Stimulated activated CD8-positive, alpha-beta memory T cell treated with anti-CD3 and anti-CD28 coated beads, Interleukin-12 subunit alpha, Interleukin-12 subunit beta, amount 100 ng/mL, for 4 hours (primary cell): ENCODE measurements around the gene RBM5.
A peak's percentile ranks its signal among the peaks of the same experiment; 100 is the strongest.

Source experiments
- DNase-seq: peaks from one replicate; pipeline ENCODE4 v3.0.0-alpha.2; 2020; ENCODE audit warnings: low read depth

RBM5 gene

DNA sequence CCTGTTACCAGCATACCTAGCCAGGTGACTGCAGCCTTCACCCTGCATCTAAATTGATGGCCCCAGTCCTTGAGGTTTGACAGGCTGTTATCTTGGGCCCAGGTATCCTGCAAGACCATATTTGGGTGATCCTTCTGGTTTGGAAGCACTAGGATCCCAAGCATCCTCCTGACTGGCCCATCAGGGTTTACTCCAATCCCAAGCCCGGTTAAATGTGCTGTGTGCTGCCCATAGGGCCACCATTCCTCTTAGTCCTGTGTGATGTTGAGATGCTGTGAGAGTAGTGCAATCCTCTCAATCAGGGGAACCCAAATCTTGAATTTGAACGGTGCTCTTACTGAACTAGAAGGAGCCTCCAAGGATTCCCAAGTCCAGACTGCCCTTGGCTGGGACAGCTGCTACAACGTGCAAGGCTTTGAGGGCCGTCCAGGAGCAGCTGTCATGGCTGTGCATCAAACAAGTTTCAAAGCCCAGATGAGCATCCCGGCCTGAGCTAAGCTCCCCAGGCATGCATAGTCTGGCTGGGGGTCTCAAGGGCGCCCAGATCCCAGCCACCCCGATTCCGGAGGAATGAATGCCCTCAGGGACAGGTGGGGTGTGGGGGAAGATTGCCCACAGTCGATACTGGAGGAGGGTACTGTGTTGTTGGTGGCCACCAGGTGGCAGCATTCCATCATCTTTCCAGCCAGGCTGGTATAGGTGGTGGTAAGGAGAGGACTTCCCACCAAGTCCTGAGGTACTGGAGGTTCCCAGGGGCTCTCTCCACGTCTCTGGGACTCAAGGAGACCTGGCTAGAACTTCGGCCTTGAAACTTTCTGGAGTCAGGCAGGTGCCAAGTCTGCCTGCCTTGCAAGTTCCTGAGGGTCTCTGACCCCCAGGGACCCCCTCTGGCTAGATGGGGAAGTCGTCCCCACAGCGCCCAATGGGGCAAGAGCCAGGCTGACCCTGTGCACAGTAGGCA lies 32.6 kb downstream of the RBM5 start:
- DNase-seq: peak; percentile 30

DNA sequence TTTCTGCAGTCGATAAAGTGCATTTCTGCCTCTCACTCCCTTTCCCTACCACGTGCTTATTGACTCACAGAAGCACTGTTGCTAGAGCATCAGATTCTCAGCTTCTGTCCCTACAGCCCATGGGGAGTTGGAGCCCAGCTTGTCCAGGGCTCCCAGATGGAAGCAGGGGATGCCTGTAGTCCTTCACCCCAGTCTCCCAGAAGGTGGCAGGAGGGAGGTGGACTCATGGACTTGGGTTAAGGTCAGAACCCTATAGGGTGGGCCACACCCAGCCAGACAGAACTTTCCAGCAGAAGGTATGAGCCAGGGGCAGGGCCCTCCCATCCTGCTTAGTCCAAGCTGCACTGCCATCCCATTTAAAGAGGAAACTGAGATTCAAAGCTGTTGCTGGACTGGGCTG lies 33.4 kb downstream of the RBM5 start:
- DNase-seq: no peak

DNA sequence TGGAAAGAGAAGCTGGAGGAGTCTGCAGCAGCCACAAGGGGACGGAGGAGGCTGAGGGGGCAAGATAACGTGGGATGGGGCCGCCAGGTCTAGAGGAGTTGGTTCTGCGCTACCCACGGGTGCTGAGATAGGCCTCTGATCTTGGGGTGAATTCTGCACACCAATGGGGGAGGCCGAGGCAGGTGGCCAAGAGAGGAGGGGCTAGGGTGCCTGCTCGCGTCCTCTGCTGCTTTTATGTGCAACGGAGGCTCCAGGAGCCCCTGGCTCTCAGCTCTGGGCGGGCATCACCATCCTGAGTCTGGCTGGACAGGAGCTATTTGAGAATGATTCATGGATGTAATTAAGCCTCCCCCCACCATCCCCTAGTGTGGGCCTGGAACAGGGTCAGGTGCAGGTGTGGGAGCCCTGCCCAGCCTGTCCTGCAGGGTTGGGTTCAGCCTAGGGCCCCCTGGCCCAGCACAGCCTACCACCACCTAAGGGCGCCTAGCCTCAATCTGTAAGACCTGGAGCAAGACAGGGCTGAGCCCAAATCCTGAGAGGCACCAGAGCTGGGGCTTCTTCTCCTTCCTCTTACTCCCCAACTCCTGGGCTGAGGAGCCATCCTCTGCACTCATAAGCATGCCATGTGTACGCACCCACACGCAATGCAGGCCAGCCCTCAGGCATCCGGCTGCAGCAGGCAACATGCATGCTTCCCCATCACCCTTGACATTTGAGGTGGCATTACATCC lies 34.1 kb downstream of the RBM5 start:
- no peak for DNase-seq

DNA sequence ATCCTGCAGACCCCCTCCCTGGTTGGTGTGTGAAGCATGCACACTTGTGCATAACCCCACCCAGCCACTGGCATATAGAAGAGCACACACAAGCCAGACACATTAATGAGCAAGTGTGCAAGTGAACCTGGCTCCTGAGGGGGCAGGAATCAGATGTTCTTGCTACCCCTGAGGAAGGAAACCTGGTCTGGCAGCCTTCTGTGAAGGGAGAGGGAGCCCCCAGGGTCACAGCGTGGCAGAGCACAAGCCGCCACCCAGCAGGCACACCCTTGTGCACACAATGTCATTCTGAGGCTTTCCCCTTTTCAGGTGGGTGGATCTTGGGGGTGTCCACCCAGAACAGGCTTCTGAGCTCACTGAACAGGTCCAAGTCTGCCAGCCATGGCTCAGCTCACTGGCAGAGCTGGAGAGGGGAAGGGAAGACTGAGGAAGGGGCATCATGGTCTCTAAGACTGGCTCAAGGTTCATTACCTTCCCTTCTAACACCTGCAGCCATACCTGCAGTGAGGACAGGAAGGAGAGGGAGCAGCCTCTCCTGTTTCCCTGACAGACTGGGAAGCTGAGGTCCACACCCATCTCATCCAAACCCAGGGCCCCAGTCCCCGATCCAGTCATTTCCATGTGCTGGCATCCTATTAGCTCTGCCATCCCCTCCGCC lies 34.8 kb downstream of the RBM5 start:
- DNase-seq: no peak

DNA sequence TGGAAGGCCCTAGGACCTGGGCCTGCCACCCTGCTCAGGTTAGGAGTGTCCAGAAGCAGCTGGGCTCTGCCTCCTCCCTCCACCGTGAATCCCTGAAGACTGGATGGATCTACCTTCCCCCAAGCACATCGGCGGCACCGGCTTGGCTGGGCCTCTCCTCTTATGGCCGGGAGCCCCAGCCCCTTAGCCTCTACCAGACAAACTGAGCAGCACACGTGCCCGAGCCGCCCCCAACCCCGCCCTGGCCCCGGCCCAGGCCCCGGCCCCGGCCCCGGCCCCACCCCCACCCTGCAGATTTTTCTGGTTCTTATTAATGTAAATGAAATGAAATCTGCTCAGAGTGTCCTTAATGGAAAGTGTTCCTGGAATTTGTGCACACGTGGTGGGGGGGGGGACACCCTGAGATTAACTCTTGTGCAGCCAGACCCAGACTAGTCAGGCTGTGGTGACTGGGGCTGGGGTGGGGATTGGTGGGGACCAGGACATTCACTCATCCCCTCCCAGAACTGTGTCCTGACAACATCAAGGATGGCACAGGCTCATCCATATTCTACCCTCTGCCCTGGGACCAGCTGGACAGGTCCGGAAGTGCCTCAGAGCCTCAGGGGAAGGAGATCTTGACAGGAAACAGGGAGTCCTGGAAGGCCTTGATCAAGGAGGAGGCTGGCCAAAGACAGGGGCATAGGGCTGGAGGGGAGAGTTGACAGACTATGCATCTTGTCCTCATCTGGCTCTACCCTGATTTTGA lies 35.5 kb downstream of the RBM5 start:
- no peak for DNase-seq

DNA sequence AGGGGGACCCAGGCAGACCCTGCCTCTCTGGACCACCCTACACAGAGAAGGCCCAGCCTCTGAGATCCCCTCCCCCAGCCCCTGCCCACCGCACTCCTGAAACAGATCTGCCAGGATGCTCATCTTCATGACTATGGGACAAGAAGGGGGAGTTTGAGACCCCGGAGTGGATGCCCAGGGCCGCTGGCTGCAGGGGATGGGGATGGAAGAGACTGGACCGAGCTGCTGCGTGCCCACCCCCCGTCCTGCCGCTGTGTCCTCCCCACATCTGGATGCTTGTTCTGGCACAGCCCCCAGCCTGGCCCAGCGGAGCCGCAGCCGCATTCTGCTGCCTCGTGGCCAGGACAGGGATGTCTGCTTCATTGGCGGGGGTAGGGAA lies 36.1 kb downstream of the RBM5 start:
- no peak for DNase-seq

DNA sequence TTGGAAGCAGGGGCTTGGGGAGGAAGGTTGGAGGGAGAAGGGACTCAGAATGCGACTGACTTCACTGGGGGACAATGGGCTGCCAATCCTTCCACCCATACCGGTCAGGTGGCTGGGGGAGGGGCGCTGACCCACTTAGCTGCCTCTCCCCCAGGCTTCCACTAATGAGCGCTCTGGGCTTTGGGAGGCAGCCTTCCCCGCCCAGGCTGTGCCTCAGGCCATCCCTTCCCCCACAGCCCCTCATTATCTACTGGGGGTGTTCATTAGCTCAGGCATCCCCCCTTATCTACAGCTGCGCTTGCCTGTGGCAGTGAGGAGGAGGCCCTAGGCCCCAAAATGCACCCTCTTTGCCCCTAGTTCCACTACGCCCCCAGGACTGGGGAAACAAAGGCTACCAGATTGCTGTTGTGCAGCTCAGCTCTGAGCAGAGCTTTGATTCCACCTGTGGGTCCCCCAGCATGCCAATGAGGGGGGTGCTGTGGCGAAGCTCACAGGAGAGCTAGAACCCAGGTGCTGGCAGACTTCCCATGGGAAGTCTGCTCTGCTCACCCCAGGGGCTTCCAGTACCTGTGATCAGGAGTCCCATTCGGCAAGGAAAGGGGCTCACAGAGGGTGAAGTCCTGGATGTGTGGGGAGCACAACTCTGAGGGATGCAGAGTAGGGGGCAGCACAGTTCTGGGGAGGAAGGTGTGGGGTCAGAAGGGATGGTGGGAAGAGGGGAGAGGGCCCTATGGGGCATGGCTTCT lies 37.0 kb downstream of the RBM5 start:
- DNase-seq: no peak

DNA sequence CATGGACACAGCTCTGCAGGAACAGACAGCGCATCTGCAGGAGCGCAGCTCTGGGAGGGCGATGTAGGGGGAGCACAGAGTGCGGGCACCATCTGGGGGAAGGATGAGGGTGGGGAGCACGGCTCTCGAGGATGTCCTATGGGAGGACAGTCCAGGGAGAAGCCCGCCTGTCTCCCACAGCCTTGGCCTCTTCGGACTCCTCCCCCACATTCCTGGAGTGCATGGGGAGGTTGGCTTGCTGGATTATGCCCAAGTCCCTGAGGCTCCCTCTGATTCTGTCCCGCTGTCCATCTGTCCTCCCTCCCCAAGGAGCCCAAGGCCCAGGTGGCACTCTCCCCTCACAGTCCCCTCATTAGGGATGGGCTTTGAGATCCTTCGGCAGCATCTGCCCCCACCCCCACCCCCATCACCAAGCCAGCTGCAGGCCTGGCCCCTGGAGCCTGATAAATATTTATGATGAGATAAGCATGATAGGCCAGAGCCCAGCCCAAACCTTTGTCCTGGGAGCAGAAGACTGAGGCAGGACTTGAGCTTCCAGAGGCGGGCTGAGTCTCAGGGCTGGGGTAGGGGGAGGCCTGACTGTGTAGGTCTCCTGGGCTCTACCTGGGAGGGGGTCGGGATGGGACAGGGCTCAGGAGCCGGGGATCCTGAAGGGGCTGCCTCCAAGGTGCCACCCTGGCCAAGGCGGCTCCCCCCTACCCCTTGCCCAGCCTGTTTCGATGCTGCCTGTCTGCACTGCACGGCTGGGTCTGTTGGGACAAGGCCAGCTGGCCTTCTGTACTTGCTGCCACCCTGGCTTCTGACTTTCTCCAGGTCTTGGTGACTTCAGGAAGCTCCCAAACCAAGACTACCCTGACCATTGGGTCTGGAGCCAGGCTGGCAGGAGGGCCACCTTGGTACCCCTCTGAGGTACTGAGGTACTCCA lies 37.8 kb downstream of the RBM5 start:
- no peak for DNase-seq

DNA sequence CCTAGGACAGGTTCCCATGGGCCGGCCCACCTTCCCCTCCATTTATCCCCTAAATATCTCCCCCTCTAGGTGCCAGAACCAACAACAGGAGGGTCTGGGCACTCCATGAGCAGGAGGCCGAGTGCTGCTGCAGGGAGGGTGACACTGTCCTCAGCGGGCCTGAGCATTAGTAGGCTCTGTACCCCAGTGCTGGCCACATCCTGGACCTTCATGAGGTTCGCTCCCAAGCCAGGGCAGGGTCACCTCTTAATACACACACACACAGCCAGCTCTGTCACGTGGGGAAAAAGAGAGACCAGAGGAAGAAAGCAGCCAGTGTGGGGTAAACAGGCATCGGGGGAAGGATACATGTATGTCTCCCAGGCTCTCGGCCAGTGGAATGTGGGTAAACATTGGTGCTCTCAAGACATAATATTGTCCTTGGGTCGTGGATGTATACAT lies 38.6 kb downstream of the RBM5 start:
- DNase-seq: no peak

DNA sequence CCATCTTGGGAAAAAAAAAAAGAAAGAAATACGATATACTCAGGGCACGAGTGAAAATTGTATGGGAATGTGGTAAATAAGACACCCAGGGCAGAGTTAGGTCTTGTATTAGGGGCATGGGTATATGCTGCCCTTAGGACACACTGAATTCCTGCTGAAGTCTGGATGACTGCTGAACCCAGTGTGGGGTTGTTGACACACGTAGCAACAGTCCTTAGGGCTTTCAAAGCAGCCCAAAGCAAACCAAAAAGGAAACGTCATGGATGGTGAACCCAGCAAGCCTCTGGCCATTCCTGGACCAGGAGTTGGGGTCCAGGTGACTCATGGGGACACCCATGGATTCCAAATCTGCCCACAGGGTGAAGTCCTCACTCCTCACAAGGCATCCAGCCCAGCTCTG lies 39.3 kb downstream of the RBM5 start:
- no peak for DNase-seq

DNA sequence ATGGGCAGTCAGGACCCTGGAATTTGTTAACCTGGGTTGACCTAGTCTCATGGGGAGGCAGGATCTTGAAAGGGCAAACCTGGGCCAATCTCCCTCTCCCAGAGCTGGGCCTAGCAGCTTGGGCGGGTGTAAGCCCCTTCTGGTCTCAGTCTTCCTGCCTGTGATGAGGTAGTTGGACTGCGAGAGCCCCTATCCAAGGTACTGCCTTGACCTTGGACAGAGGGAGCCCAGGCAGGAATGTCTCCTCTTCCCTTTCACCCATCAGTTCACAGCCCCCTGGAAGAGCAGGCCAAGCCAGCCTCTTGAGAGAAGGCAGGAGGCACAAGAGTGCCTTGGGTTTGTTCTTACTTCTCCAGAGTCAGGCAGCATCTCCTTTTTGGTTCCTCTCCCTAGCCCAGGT lies 41.7 kb downstream of the RBM5 start:
- DNase-seq: no peak

DNA sequence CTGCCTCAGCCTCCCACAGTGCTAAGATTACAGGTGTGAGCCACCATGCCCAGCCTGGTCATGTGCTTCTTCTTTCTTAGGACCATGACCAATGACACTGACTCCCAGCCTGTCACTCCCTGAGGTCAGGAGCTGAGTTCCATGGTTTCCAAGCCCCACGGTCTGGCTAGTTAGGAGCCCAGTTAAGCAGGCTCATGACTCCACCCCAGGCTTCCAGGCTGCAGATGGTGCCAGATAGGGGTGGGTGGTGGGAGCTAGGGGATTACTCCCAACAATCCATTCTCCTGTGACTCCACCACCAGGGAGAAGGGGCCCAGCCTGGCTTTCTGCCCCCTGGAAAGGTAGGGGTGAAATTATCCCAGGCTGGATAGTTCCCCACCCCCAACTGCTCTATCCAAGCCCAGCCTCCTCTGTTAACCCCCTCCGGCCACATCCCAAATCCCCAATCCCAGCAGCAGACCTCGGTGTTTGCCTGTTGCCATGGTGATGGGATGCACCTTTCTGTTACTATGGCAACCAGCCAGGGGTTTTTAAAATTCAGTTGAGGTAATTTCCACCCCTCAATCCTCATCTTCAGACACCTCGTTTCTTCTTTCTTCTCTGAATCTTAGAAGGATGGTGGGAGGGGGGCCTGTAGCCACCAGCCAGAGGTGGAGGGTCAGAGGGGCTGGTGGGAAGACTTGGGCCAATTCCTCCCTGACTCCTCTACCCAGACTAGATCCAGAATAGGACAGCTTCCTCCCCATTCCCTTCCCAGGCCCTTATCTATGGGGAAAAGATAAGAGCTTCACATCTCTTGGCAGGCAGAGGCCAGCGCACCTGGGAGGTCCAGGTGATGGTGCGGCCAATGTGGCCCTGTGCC lies 43.9 kb downstream of the RBM5 start:
- no peak for DNase-seq

DNA sequence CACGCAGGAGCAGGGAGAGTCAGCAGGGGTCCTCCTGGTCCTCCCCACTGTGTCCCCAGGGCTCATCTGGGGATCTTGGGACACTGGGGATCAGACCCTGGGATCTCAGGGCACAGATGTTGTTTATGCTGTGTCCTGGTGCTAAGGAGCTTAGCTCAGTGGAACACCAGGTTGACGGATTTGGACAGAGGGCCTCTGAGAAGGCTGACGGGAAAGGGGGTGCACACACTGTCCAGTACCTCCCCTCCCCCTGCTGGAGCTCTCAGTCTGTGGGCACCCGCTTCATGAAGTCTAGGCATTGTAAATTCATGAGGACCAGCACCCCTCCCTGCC lies 44.5 kb downstream of the RBM5 start:
- no peak for DNase-seq

DNA sequence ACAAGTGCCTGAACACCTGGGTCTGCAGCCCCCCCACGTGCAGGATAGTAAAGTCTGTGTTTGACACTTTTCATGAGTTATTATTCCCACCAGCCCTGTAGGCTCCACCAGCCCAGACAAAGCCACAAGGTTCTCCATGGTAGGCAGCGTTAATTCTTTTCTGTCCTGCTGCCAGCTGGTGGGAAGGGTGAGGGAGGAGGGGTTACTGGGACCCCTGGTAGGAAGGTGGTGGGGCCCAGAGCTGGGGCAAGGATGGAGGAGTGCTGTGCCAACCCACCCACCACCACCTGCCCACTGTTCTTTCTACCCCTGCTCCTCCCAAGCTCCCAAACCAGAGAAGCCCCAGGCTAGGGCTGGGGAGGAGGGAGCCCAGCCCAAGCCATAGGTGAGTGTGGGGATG lies 45.6 kb downstream of the RBM5 start:
- DNase-seq: no peak

DNA sequence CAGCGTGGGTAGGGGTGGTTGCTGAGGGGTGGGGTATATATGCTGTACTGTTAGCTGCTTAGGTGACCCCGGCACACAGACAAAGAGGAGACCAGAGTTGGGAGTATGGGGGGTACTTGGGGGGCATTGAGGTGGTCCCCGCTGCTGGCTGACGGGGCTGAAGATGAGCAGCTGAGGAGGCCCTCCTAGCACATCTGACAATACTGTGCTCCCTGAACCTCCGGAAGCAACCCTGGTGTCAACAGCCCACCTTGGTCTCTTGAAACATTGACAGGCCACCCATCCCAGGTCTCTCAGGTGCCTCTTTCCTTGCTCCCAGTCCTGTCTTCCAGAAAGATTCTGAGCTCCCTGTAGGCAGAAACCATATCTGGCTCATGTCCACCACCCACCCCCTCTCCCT lies 47.2 kb downstream of the RBM5 start:
- no peak for DNase-seq

DNA sequence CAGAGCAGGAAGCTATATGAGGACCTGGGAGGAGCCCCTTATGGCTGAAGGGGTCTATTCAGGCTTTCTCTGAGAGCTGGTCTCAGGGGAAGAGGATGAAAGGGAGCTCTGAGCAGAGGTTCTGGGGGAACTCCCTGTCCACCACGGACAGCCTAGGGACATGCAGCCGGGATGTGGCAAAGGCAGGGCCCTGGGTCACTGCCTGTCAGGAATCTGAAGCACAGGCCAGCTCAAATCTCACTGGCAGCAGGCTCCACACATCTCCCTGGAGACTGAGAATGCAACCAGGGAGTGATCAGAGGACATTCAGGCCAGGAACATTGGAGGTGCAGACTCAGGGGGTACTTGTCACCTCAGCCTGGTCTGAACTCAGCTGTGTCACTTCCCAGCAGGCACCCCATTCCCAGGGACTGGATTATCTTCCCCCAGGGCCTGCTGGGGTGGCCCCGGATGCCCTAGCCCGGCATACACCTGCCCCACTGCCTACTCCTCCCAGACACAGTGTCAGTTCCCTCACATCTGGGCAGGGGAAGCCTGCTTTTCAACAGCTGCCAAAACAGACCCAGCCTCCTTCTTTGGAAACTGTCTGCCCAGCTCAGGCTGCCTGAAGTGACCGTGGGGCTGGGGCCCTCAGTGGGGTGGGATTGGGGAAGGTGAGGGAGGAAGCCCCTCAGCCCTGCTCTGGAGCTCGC lies 48.1 kb downstream of the RBM5 start:
- no peak for DNase-seq

DNA sequence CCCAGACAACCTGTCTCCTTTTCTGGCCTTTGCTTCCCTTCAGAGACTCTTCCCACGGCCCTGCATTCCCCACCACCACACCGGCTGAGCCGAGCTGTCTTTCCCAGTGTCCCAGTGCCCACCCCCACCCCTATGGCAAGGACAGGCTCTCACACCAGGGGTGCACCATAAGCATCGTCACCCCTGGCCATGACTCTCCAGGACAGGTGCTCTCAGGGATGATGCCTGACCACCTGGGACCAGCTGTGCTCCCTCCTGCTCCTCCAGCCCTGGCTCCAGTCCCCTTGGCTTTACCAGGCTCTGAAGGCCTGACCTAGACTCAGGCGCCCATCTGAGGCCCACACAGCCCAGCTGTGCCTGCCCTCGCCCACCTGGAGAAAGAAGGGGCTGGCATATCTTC lies 48.8 kb downstream of the RBM5 start:
- no peak for DNase-seq

DNA sequence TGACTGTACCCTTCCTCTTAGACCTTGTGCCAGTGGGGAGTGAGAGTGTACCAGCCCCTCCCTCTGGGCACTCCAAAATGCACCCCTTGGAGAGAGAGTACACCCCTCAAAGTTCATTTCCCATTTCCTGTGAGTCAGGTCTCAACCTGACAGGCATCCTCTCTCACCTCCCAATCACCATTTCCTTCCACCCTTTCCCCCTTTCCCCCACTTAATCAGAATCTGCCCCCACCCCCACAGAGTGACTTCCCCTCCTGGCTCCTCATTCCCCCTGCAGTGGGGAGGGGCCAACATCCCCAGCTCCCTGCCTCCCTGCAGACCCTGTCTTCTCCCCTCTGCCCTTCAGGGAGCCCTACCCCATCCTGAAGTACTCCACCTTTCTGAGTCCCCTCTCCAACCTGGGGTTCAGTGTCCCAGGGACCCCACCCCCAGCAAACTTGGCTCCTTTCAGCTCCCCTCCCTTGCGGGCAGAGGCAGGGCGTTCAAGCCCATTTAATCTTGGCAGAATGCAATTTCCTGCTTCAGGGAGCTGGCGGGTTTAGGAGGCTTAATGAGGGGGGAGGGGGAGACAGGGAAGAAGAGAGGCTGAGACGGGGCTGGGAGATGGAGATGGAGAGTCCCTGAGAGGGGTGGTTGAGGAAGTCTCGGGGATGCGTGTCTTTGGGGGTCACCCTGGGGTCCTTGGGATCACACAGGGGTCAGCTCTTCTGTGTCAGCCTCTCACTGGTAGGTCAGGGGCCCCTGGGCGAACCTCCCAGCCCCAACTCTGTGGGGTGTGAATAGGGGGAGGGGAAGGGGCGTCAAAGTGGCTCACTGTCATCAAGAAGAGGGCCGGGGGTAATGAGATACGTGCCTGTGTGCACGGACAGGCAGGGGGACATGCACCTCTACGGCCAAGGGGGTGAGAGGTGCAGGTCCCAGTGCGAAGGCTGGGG lies 49.8 kb downstream of the RBM5 start:
- no peak for DNase-seq
